HG02678 (cell line): Measurements from ENCODE around the gene SERPINB6.
"Not testable (repeated sequence)": the region's sequence is repeated elsewhere in the genome, so short reads cannot be mapped to it uniquely, and the experiment has no call there.

Experiments used
- ATAC-seq: cut with Tn5 transposase; IDR thresholded peaks from one replicate; pipeline ENCODE4 v1.9.1; 2021; ENCODE audit warnings: mild to moderate bottlenecking, moderate library complexity; ENCODE audit not compliant: unreplicated experiment

SERPINB6 gene

GRCh38 chr6:2977799-2978590, 6.6 kb upstream of the SERPINB6 start:
- ATAC-seq, result no peak

GRCh38 chr6:2977290-2977689, 5.9 kb upstream of the SERPINB6 start:
- ATAC-seq, result no peak

- no peak for ATAC-seq
These were observed 5.3 kb upstream of the SERPINB6 start for GRCh38 chr6:2976571-2977085.

GRCh38 chr6:2976060-2976459, 4.7 kb upstream of the SERPINB6 start:
- no peak for ATAC-seq

GRCh38 chr6:2973676-2974075, 2.3 kb upstream of the SERPINB6 start:
- no peak for ATAC-seq

GRCh38 chr6:2973180-2973579, 1.8 kb upstream of the SERPINB6 start:
- ATAC-seq, result not testable (repeated sequence)

- ATAC-seq, result not testable (repeated sequence)
These were observed 1.3 kb upstream of the SERPINB6 start for GRCh38 chr6:2972685-2973084.

GRCh38 chr6:2972219-2972487, 786 bp upstream of the SERPINB6 start:
- ATAC-seq, result not testable (repeated sequence)

- ATAC-seq, result no peak
These were observed 481 bp downstream of the SERPINB6 start for GRCh38 chr6:2970753-2971419.

GRCh38 chr6:2970034-2970685, 1.2 kb downstream of the SERPINB6 start:
- no peak for ATAC-seq

GRCh38 chr6:2969549-2969948, 1.8 kb downstream of the SERPINB6 start:
- no peak for ATAC-seq

- no peak for ATAC-seq
These were observed 2.7 kb downstream of the SERPINB6 start for GRCh38 chr6:2968600-2969135.

- ATAC-seq, result no peak
These were observed 3.4 kb downstream of the SERPINB6 start for GRCh38 chr6:2967936-2968335.

GRCh38 chr6:2966347-2966746, 5.0 kb downstream of the SERPINB6 start:
- ATAC-seq, result no peak

GRCh38 chr6:2964793-2965505, 6.4 kb downstream of the SERPINB6 start:
- ATAC-seq, result no peak

- ATAC-seq, result no peak
These were observed 7.6 kb downstream of the SERPINB6 start for GRCh38 chr6:2963756-2964155.

- ATAC-seq, result no peak
These were observed 8.7 kb downstream of the SERPINB6 start for GRCh38 chr6:2962636-2963035.

GRCh38 chr6:2962004-2962403, 9.4 kb downstream of the SERPINB6 start:
- ATAC-seq, result no peak

GRCh38 chr6:2961506-2961905, 9.9 kb downstream of the SERPINB6 start:
- no peak for ATAC-seq

- no peak for ATAC-seq
These were observed 10.4 kb downstream of the SERPINB6 start for GRCh38 chr6:2960935-2961334.
